Liver (tissue), 9 donors: ENCODE results near the gene CBX2. TPM values are rescaled to one million over a fixed set of nuclear protein-coding genes. Genes with fewer than 3 reads are reported as not detected.

ENCODE experiments used
- DNase-seq: peaks from one replicate; pipeline ENCODE4 v3.0.0-alpha.2; 2017; ENCODE audit warnings: low spot score
- H3K27ac ChIP-seq, 2 donors: one replicate each; pipeline ENCODE4 v1.7.0; 2013; ENCODE audit warnings: inconsistent platforms in 2 of 2, low read length in 2 of 2, control low read depth in 1 of 2, low read depth in 1 of 2, mild to moderate bottlenecking in 1 of 2
- H3K27me3 ChIP-seq, 4 donors: one replicate each; pipeline versions ENCODE4 v1.6.1 to v1.7.0; 2013; ENCODE audit warnings: low read length in 3 of 4, inconsistent platforms in 1 of 4, mild to moderate bottlenecking in 1 of 4, moderate library complexity in 1 of 4; ENCODE audit not compliant: control insufficient read depth in 4 of 4, insufficient read depth in 4 of 4
- H3K36me3 ChIP-seq, 4 donors: one replicate each; pipeline versions ENCODE4 v1.6.1 to v1.7.0; 2013; ENCODE audit warnings: low read length in 3 of 4, mild to moderate bottlenecking in 3 of 4, low read depth in 1 of 4, moderate library complexity in 1 of 4; ENCODE audit not compliant: control insufficient read depth in 4 of 4, insufficient read depth in 3 of 4
- H3K4me1 ChIP-seq, 4 donors: one replicate each; pipeline versions ENCODE4 v1.6.1 to v1.7.0; 2013; ENCODE audit warnings: low read length in 3 of 4, mild to moderate bottlenecking in 3 of 4, moderate library complexity in 1 of 4; ENCODE audit not compliant: control insufficient read depth in 4 of 4, insufficient read depth in 4 of 4
- H3K4me3 ChIP-seq, 3 donors: one replicate each; pipeline versions ENCODE4 v1.6.1 to v1.7.0; 2013; ENCODE audit warnings: low read length in 3 of 3, control low read depth in 1 of 3, low read depth in 1 of 3, mild to moderate bottlenecking in 1 of 3
- H3K9ac ChIP-seq, 2 donors: one replicate each; pipeline ENCODE4 v1.7.0; 2013; ENCODE audit warnings: low read length in 2 of 2, mild to moderate bottlenecking in 2 of 2, moderate library complexity in 2 of 2, control low read depth in 1 of 2, low read depth in 1 of 2
- H3K9me3 ChIP-seq, 4 donors: one replicate each; pipeline versions ENCODE4 v1.6.1 to v1.7.0; 2013; ENCODE audit warnings: low read length in 3 of 4; ENCODE audit not compliant: control insufficient read depth in 4 of 4
- ATF3 ChIP-seq: IDR thresholded peaks from 2 replicates; pipeline ENCODE4 v1.6.1; 2016; ENCODE audit warnings: antibody characterized with exemption
- CTCF ChIP-seq: fragments of 150-350 bp; IDR thresholded peaks from 2 replicates; pipeline ENCODE4 v1.5.1; 2017; ENCODE audit warnings: improper control_type of control experiment, low read depth, low read length; ENCODE audit not compliant: missing input control
- EGR1 ChIP-seq, 2 donors: IDR thresholded peaks; 2 replicates each; pipeline ENCODE4 v1.6.1; 2016 to 2018; ENCODE audit warnings: antibody characterized with exemption in 2 of 2, low read depth in 2 of 2
- FOXA1 ChIP-seq: IDR thresholded peaks from 2 replicates; pipeline ENCODE4 v1.6.1; 2016; ENCODE audit warnings: antibody characterized with exemption
- FOXA2 ChIP-seq: IDR thresholded peaks from 2 replicates; pipeline ENCODE4 v1.6.1; 2016; ENCODE audit warnings: antibody characterized with exemption
- GABPA ChIP-seq, 2 donors: IDR thresholded peaks in 1 of 2; conservative IDR thresholded peaks in 1 of 2; 2 replicates each; pipeline ENCODE4 v1.6.1; 2016; ENCODE audit warnings: antibody characterized with exemption in 2 of 2, mild to moderate bottlenecking in 1 of 2, moderate library complexity in 1 of 2
- HNF4A ChIP-seq, 2 donors: conservative IDR thresholded peaks; 2 replicates each; pipeline ENCODE4 v1.6.1; 2016; ENCODE audit warnings: antibody characterized with exemption in 2 of 2, mild to moderate bottlenecking in 2 of 2
- HNF4G ChIP-seq: IDR thresholded peaks from 2 replicates; pipeline ENCODE4 v1.6.1; 2016; ENCODE audit warnings: antibody characterized with exemption
- JUND ChIP-seq, 2 donors: IDR thresholded peaks; 2 replicates each; pipeline ENCODE4 v1.6.1; 2016; ENCODE audit warnings: antibody characterized with exemption in 2 of 2
- MAX ChIP-seq: IDR thresholded peaks from 2 replicates; pipeline ENCODE4 v1.6.1; 2016; ENCODE audit warnings: antibody characterized with exemption
- NR2F2 ChIP-seq: IDR thresholded peaks from 2 replicates; pipeline ENCODE4 v1.6.1; 2016; ENCODE audit warnings: antibody characterized with exemption
- RAD21 ChIP-seq, 2 donors: IDR thresholded peaks; 2 replicates each; pipeline ENCODE4 v1.6.1; 2016; ENCODE audit warnings: antibody characterized with exemption in 2 of 2, mild to moderate bottlenecking in 2 of 2
- REST ChIP-seq: IDR thresholded peaks from 2 replicates; pipeline ENCODE4 v1.6.1; 2016; ENCODE audit warnings: antibody characterized with exemption, mild to moderate bottlenecking
- RXRA ChIP-seq, 2 donors: IDR thresholded peaks; 2 replicates each; pipeline ENCODE4 v1.6.1; 2017 to 2018; ENCODE audit warnings: antibody characterized with exemption in 2 of 2, mild to moderate bottlenecking in 1 of 2
- SP1 ChIP-seq: IDR thresholded peaks from 2 replicates; pipeline ENCODE4 v1.6.1; 2018; ENCODE audit warnings: antibody characterized with exemption, mild to moderate bottlenecking
- TAF1 ChIP-seq: conservative IDR thresholded peaks from 2 replicates; pipeline ENCODE4 v1.6.1; 2016; ENCODE audit warnings: antibody characterized with exemption, mild to moderate bottlenecking
- YY1 ChIP-seq: IDR thresholded peaks from 2 replicates; pipeline ENCODE4 v1.6.1; 2016; ENCODE audit warnings: antibody characterized with exemption, mild to moderate bottlenecking
- ZBTB33 ChIP-seq: IDR thresholded peaks from 2 replicates; pipeline ENCODE4 v1.6.1; 2016; ENCODE audit warnings: antibody characterized with exemption
- WGBS: extraction: QIAGEN DNeasy Blood & Tissue Kit; methylation state at CpG from one replicate; pipeline ENCODE4 v1.1.7; 2013; 5-methylcytosine and 5-hydroxymethylcytosine counted together
- polyA plus RNA-seq, 2 donors: library from polyadenylated mRNA; stranded (reverse) in 1 of 2; unstranded in 1 of 2; fragments of 200-250 nt in 1 of 2; fragments of >200 nt in 1 of 2; fragmentation: Nextera tagmentation in 1 of 2; extraction: Ambion mirVana in 1 of 2; gene quantifications; one replicate each; pipeline versions ENCODE4 v1.2.1 to v1.2.3, GENCODE V29; 2013 to 2015
- total RNA-seq, 2 donors: library from RNA; depleted of rRNA; stranded (reverse); fragments of >200 nt; gene quantifications; one replicate each; pipeline ENCODE4 v1.2.3, GENCODE V29; 2014
- donor health status: healthy.
- donor health status: healthy.
- donor health status: healthy.
- donor health status: healthy.
- donor health status: healthy.

Gene CBX2
- total and polyA plus RNA-seq, 4 donors, result 0.33 to 2.4 (median 0.53) TPM

GRCh38 chr17:79815836-79816461 is 38.0 kb downstream of the CBX2 start:
- Histone ChIP-seq H3K36me3 (no peaks in the 10 kb centered on the region), H3K9ac (no peak overlapping the region), H3K4me1 (peaks cover 3 to 22% (median 18%) of the 10 kb centered on the region in 4 donors), H3K9me3 (no peaks in the 10 kb centered on the region), H3K27me3 (peaks cover 0 to 23% (median 3%) of the 10 kb centered on the region in 4 donors), H3K27ac (no peak overlapping the region), H3K4me3 (no peak overlapping the region)
- no peak for TF ChIP-seq GABPA (IDR thresholded peaks at IDR 0.05 in 1 of 2, conservative IDR thresholded peaks at IDR 0.05 in 1 of 2)
- no peak for TF ChIP-seq JUND (IDR thresholded peaks at IDR 0.05)
- no peak for TF ChIP-seq RXRA (IDR thresholded peaks at IDR 0.05)
- TF ChIP-seq TAF1, result no peak
- no peak for TF ChIP-seq FOXA2
- no peak for TF ChIP-seq EGR1 (IDR thresholded peaks at IDR 0.05; ENCODE audit: low read depth in 2 of 2)
- no peak for TF ChIP-seq ZBTB33
- TF ChIP-seq ATF3, result no peak
- TF ChIP-seq HNF4G, result no peak
- TF ChIP-seq SP1, result no peak
- no peak for TF ChIP-seq MAX
- TF ChIP-seq RAD21 (IDR thresholded peaks at IDR 0.05), result no peak
- no peak for TF ChIP-seq NR2F2
- no peak for TF ChIP-seq HNF4A (conservative IDR thresholded peaks at IDR 0.05)
- TF ChIP-seq REST, result no peak
- TF ChIP-seq FOXA1, result no peak
- 66% methylated on average over 41 of the region's 41 CpGs for WGBS
- DNase-seq, result no peak

GRCh38 chr17:79818026-79818758 is 40.2 kb downstream of the CBX2 start:
- 95% methylated on average over 12 of the region's 12 CpGs for WGBS
- H3K4me3 ChIP-seq, result no peak overlapping the region
- H3K4me1 ChIP-seq, result peaks cover 3 to 14% (median 10%) of the 10 kb centered on the region in 4 donors
- no peak for DNase-seq
- no peak overlapping the region for H3K9ac ChIP-seq
- no peak overlapping the region for H3K27ac ChIP-seq
- peaks cover 0 to 9% (median 0%) of the 10 kb centered on the region in 4 donors for H3K27me3 ChIP-seq
- H3K9me3 ChIP-seq, result no peaks in the 10 kb centered on the region
- H3K36me3 ChIP-seq, result no peaks in the 10 kb centered on the region
- TF ChIP-seq SP1 (no peak), JUND (IDR thresholded peaks at IDR 0.05) (no peak), NR2F2 (no peak), ZBTB33 (no peak), FOXA2 (no peak), RXRA (IDR thresholded peaks at IDR 0.05) (no peak), GABPA (IDR thresholded peaks at IDR 0.05 in 1 of 2, conservative IDR thresholded peaks at IDR 0.05 in 1 of 2) (no peak), EGR1 (IDR thresholded peaks at IDR 0.05; ENCODE audit: low read depth in 2 of 2) (no peak), CTCF (no peak), HNF4G (no peak), FOXA1 (no peak), YY1 (no peak), HNF4A (conservative IDR thresholded peaks at IDR 0.05) (no peak), TAF1 (no peak)
